OCI-LY1 (cell line): ENCODE results near the gene LHFPL2.
"Not testable (repeated sequence)": the region's sequence is repeated elsewhere in the genome, so short reads cannot be mapped to it uniquely, and the experiment has no call there.

ENCODE experiments used
- H2AFZ ChIP-seq: fragments of 200-600 bp; sonication (generic), shearing (Covaris generic); 2 replicates; pipeline ENCODE4 v1.6.0; 2014; ENCODE audit warnings: antibody characterized with exemption, mild to moderate bottlenecking, low read length
- H3F3A ChIP-seq: fragments of 200-600 bp; sonication (generic), shearing (Covaris generic); 2 replicates; pipeline ENCODE4 v1.6.0; 2014; ENCODE audit warnings: mild to moderate bottlenecking, antibody characterized with exemption, low read length, moderate library complexity; ENCODE audit not compliant: insufficient read depth
- H3K27ac ChIP-seq: fragments of 200-600 bp; sonication (generic); 2 replicates; pipeline ENCODE4 v1.5.1; 2014; ENCODE audit warnings: low read length, mixed run types, mild to moderate bottlenecking, low read depth; ENCODE audit not compliant: poor library complexity, severe bottlenecking
- H3K27me3 ChIP-seq: fragments of 200-600 bp; sonication (generic); 2 replicates; pipeline ENCODE4 v1.6.0; 2014; ENCODE audit warnings: antibody characterized with exemption, mild to moderate bottlenecking, low read length, moderate library complexity; ENCODE audit not compliant: insufficient read depth
- H3K36me3 ChIP-seq: fragments of 200-600 bp; sonication (generic); 2 replicates; pipeline ENCODE4 v1.6.1; 2014; ENCODE audit warnings: mild to moderate bottlenecking, antibody characterized with exemption, low read length, moderate library complexity, mixed read lengths; ENCODE audit not compliant: insufficient read depth
- H3K4me1 ChIP-seq: fragments of 200-600 bp; sonication (generic); 2 replicates; pipeline ENCODE4 v1.5.1; 2014; ENCODE audit warnings: mild to moderate bottlenecking, low read length, moderate library complexity; ENCODE audit not compliant: insufficient read depth, severe bottlenecking
- H3K4me2 ChIP-seq: fragments of 200-600 bp; sonication (generic), shearing (Covaris generic); 2 replicates; pipeline ENCODE4 v1.6.1; 2014; ENCODE audit warnings: low read length
- H3K4me3 ChIP-seq: fragments of 200-600 bp; sonication (generic); 2 replicates; pipeline ENCODE4 v1.5.1; 2014; ENCODE audit warnings: low read length, low read depth, mild to moderate bottlenecking, mixed read lengths; ENCODE audit not compliant: poor library complexity, severe bottlenecking
- H3K79me2 ChIP-seq: fragments of 200-600 bp; shearing (Covaris generic); 2 replicates; pipeline ENCODE4 v1.6.1; 2016; ENCODE audit warnings: mixed run types, low read length, mixed read lengths; ENCODE audit not compliant: insufficient read depth
- H3K9ac ChIP-seq: fragments of 200-600 bp; sonication (generic), shearing (Covaris generic); 2 replicates; pipeline ENCODE4 v1.6.1; 2014; ENCODE audit warnings: mild to moderate bottlenecking, low read length, mixed read lengths
- H3K9me2 ChIP-seq: fragments of 200-600 bp; sonication (generic), shearing (Covaris generic); 2 replicates; pipeline ENCODE4 v1.6.1; 2014; ENCODE audit warnings: low read depth, mild to moderate bottlenecking, low read length, mixed read lengths
- H3K9me3 ChIP-seq: fragments of 200-600 bp; shearing (Covaris generic); 2 replicates; pipeline ENCODE4 v1.6.1; 2014; ENCODE audit warnings: low read length, mixed read lengths
- H4K20me1 ChIP-seq: fragments of 200-600 bp; sonication (generic), shearing (Covaris generic); 2 replicates; pipeline ENCODE4 v1.6.0; 2016; ENCODE audit warnings: mild to moderate bottlenecking, low read length; ENCODE audit not compliant: insufficient read depth
- EZH2 ChIP-seq: fragments of 200-600 bp; sonication (generic), shearing (Covaris generic); IDR thresholded peaks from 2 replicates; pipeline ENCODE4 v1.8.0; 2017; ENCODE audit warnings: borderline replicate concordance, mixed run types, mild to moderate bottlenecking, antibody characterized with exemption, low read length, moderate library complexity, mixed read lengths
- TF ChIP-seq, protein P1 (sequence below): fragments of 200-600 bp; sonication (generic), shearing (Covaris generic); IDR thresholded peaks from 2 replicates; pipeline ENCODE4 v1.5.1; 2017; ENCODE audit warnings: mild to moderate bottlenecking, antibody characterized with exemption, low read length, moderate library complexity, mixed read lengths

The LHFPL2 gene

DNA sequence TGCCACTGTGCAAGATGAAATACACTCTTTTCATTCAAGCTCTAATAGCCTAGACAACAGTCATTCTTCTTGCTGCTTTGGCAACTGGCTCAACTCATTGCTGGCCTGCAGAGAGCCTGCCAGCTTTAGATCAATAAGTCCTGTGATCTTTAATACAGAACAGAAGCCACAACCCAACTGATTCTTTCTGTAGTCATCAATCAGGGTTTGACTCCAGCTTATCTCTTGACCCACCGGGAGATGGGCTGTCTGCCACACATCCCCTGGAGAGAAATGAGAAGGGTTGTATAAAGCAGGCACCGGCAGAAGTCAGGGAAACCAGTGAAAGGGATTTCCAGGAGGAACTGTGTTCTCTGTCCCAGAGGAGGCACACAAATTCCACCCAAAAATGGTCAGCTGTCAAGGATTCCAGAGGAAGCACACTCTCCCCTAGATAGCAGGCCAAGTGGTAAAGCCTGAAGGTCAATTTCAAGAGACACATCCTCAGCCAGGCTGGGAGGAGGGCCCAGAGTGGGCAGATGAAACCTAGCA, 24.5 kb downstream of the LHFPL2 start:
- Histone ChIP-seq H3K9me3 (peaks cover 4% of the 10 kb centered on the region; the same call in 1 of the 2 replicates), H2AFZ (no peak overlapping the region), H3K9me2 (no peaks in the 10 kb centered on the region), H4K20me1 (no peaks in the 10 kb centered on the region), H3K4me1 (no peaks in the 10 kb centered on the region), H3K36me3 (peaks cover 87% of the 10 kb centered on the region), H3K27me3 (no peaks in the 10 kb centered on the region), H3F3A (no peaks in the 10 kb centered on the region), H3K4me3 (no peak overlapping the region), H3K9ac (no peak overlapping the region), H3K27ac (no peak overlapping the region), H3K79me2 (no peaks in the 10 kb centered on the region; the same call in 1 of the 2 replicates), H3K4me2 (no peak overlapping the region)
- TF ChIP-seq EZH2: no peak
- TF ChIP-seq, protein P1, sequence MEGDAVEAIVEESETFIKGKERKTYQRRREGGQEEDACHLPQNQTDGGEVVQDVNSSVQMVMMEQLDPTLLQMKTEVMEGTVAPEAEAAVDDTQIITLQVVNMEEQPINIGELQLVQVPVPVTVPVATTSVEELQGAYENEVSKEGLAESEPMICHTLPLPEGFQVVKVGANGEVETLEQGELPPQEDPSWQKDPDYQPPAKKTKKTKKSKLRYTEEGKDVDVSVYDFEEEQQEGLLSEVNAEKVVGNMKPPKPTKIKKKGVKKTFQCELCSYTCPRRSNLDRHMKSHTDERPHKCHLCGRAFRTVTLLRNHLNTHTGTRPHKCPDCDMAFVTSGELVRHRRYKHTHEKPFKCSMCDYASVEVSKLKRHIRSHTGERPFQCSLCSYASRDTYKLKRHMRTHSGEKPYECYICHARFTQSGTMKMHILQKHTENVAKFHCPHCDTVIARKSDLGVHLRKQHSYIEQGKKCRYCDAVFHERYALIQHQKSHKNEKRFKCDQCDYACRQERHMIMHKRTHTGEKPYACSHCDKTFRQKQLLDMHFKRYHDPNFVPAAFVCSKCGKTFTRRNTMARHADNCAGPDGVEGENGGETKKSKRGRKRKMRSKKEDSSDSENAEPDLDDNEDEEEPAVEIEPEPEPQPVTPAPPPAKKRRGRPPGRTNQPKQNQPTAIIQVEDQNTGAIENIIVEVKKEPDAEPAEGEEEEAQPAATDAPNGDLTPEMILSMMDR: no peak

DNA sequence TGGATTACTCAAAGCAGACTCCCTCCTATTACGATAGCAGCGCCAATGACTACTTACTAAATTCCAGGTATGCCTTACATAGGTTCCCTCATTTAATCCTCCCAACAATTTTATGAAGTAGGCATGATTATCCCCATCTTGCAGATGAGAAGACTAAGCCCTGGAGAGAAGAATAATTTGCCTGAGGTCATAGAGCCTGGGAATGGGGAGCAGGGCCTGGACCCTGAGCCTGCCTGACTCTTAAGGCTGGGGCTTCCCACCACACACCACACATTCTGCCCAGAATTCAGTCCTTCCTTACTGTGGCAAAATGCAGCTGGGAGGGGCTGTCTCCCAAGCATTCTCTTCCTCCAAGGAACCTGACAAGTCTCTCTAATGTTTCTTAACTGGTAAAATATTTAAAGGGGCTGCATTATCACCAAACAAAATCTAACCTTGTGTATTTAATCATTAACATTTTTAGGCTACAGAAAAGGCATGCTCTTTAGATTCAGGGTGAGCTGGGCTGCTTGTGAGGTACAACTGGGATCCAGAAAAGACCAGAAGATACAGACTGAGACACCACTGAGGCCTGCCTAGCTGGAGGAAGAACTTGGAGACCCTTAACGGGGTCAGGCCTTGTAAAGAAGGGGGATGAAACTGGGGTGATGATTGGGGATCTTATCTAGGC, 26.1 kb downstream of the LHFPL2 start:
- no peaks in the 10 kb centered on the region for H3K27me3 ChIP-seq
- H4K20me1 ChIP-seq: no peaks in the 10 kb centered on the region
- H3K27ac ChIP-seq: no peak overlapping the region
- TF ChIP-seq EZH2: no peak
- TF ChIP-seq, protein P1: no peak
- H3K4me1 ChIP-seq: no peaks in the 10 kb centered on the region
- peaks cover 80% of the 10 kb centered on the region for H3K36me3 ChIP-seq
- peaks cover 4% of the 10 kb centered on the region; the same call in 1 of the 2 replicates for H3K9me3 ChIP-seq
- H3K9ac ChIP-seq: no peak overlapping the region
- H3F3A ChIP-seq: no peaks in the 10 kb centered on the region
- H3K4me3 ChIP-seq: no peak overlapping the region
- no peak overlapping the region for H2AFZ ChIP-seq
- no peaks in the 10 kb centered on the region; the same call in 1 of the 2 replicates for H3K79me2 ChIP-seq
- no peak overlapping the region for H3K4me2 ChIP-seq
- H3K9me2 ChIP-seq: no peaks in the 10 kb centered on the region

DNA sequence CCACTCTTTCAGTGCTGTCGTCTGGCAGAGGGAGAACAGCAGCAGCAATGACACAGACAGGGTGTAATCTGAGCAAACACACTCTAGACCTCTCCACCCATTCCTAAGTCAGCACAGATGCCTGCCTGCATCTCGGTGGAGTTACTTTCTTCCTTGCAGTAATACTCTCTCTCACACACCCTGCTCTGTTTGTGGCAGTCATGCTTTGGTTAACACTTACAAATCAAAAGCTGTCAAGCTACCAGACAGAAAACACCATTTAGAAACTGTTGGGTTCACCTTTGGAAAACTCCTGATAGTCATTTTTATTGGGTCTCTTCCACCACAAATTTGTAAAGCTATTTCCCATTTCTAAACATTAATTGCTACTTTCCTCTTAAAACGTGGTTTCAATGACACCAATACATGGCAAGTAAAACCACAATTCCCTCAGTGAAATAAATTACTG, 27.3 kb downstream of the LHFPL2 start:
- no peaks in the 10 kb centered on the region for H3K27me3 ChIP-seq
- no peak overlapping the region for H2AFZ ChIP-seq
- TF ChIP-seq, protein P1: no peak
- no peak for TF ChIP-seq EZH2
- H3K9me3 ChIP-seq: peaks cover 4% of the 10 kb centered on the region; the same call in 1 of the 2 replicates
- H3K4me2 ChIP-seq: no peak overlapping the region
- H3K9me2 ChIP-seq: no peaks in the 10 kb centered on the region
- peaks cover 72% of the 10 kb centered on the region for H3K36me3 ChIP-seq
- H3K4me3 ChIP-seq: no peak overlapping the region
- H3K79me2 ChIP-seq: no peaks in the 10 kb centered on the region; the same call in 1 of the 2 replicates
- H4K20me1 ChIP-seq: no peaks in the 10 kb centered on the region
- no peaks in the 10 kb centered on the region for H3F3A ChIP-seq
- no peaks in the 10 kb centered on the region for H3K4me1 ChIP-seq
- H3K27ac ChIP-seq: no peak overlapping the region
- no peak overlapping the region for H3K9ac ChIP-seq

DNA sequence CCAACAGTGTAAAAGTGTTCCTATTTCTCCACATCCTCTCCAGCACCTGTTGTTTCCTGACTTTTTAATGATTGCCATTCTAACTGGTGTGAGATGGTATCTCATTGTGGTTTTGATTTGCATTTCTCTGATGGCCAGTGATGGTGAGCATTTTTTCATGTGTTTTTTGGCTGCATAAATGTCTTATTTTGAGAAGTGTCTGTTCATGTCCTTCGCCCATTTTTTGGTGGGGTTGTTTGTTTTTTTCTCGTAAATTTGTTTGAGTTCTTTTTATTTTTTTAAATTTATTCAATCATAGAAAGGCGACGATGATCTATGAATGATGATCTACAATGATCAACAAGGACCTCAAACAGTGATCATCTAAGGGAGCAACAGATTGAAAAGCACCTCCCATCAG, 28.5 kb downstream of the LHFPL2 start:
- not testable (repeated sequence) for H3K27ac ChIP-seq, H3K4me3 ChIP-seq, H3K9ac ChIP-seq, H3K4me1 ChIP-seq, H3K79me2 ChIP-seq, H3K4me2 ChIP-seq, H2AFZ ChIP-seq, H3K9me3 ChIP-seq, H3K27me3 ChIP-seq, H3K9me2 ChIP-seq, H4K20me1 ChIP-seq, H3F3A ChIP-seq
- peaks cover 63% of the 10 kb centered on the region for H3K36me3 ChIP-seq
